Activated CD8-positive, alpha-beta T cell treated with anti-CD3 and anti-CD28 coated beads for 36 hours (primary cell): Measurements from ENCODE around the gene ACOT9. TPM values are rescaled to one million over a fixed set of nuclear protein-coding genes. Genes with fewer than 3 reads are reported as not detected.
"Not testable (repeated sequence)": the region's sequence is repeated elsewhere in the genome, so short reads cannot be mapped to it uniquely, and the experiment has no call there.

Experiments
- ATAC-seq: fragments of 200-7000 bp; cut with Tn5 transposase; one replicate; pipeline ENCODE4 v1.10.0; 2021; ENCODE audit warnings: mild to moderate bottlenecking, moderate library complexity
- CTCF ChIA-PET: fragments of 350-600 bp; sonication (Branson Sonifier 250); formaldehyde crosslinking; loops from one replicate; lab custom pipeline; 2021; ENCODE audit warnings: antibody characterized with exemption; lab: Charles Lee
- POLR2A ChIA-PET: fragments of 350-600 bp; sonication (Branson Sonifier 250); formaldehyde crosslinking; loops from one replicate; lab custom pipeline; 2021; ENCODE audit warnings: antibody characterized with exemption; lab: Charles Lee
- DNase-seq: peaks from one replicate; pipeline ENCODE4 v3.0.0-alpha.2; 2020
- H3K27ac Mint-ChIP-seq: one replicate; pipeline ENCODE4 v1.8.0; 2021; ENCODE audit warnings: mild to moderate bottlenecking, mixed read lengths
- H3K27me3 Mint-ChIP-seq: one replicate; pipeline ENCODE4 v1.8.0; 2021; ENCODE audit warnings: mixed read lengths
- H3K36me3 Mint-ChIP-seq: one replicate; pipeline ENCODE4 v1.8.0; 2021; ENCODE audit warnings: low read depth, mixed read lengths
- H3K4me1 Mint-ChIP-seq: one replicate; pipeline ENCODE4 v1.8.0; 2021; ENCODE audit warnings: low read depth, mixed read lengths
- H3K4me3 Mint-ChIP-seq: one replicate; pipeline ENCODE4 v1.8.0; 2021; ENCODE audit warnings: mild to moderate bottlenecking, moderate library complexity, mixed read lengths
- H3K9me3 Mint-ChIP-seq: one replicate; pipeline ENCODE4 v1.8.0; 2021; ENCODE audit warnings: mixed read lengths
- intact Hi-C: fragments of 100-400 bp; cut with micrococcal nuclease; formaldehyde crosslinking; loops from one replicate; pipeline ENCODE4 v1.10.0; 2022
- total RNA-seq, 2 experiments: library from RNA; stranded (reverse); gene quantifications; one replicate each; pipeline ENCODE4 v1.2.3, GENCODE V29; 2021
- TF ChIP-seq, protein P1 (sequence below): fragments of 200-600 bp; IDR thresholded peaks from one replicate; pipeline ENCODE4 v1.8.0; 2022; ENCODE audit warnings: antibody characterized with exemption, mild to moderate bottlenecking

The ACOT9 gene
- total RNA-seq, 2 experiments from 2014 or later = 28.1 to 28.3 TPM

DNA sequence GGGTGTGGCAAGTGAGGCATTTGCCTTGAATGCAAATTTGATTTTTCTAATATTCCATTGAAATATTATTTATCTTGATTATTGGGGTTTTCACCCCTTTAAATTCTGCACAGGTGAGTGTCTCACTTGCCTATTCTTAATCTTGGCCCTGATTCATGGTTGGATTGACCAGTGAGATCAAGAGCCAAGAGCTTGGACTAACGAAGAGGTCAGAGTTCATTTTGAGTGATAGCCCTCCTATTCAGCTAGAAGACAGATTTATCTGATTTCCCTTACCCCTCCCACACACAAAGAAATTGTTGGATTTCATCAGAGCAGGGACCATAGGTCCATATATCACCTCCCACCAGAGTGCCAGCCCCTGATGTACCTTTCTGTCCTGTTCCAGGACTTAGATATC, 11.6 kb upstream of the ACOT9 start:
- Mint-ChIP-seq H3K36me3 (no peaks in the 10 kb centered on the region), H3K4me1 (peaks cover 3% of the 10 kb centered on the region), H3K27me3 (no peaks in the 10 kb centered on the region), H3K4me3 (no peak overlapping the region), H3K9me3 (no peaks in the 10 kb centered on the region), H3K27ac (no peak overlapping the region)
- ATAC-seq = no peak
- POLR2A ChIA-PET = no interaction called here
- CTCF ChIA-PET = interaction anchor here (1.6 kb wide), 1 partner anchor 28 kb away, joined by 3 read pairs; no protein-coding TSS in a partner anchor
- TF ChIP-seq, protein P1, sequence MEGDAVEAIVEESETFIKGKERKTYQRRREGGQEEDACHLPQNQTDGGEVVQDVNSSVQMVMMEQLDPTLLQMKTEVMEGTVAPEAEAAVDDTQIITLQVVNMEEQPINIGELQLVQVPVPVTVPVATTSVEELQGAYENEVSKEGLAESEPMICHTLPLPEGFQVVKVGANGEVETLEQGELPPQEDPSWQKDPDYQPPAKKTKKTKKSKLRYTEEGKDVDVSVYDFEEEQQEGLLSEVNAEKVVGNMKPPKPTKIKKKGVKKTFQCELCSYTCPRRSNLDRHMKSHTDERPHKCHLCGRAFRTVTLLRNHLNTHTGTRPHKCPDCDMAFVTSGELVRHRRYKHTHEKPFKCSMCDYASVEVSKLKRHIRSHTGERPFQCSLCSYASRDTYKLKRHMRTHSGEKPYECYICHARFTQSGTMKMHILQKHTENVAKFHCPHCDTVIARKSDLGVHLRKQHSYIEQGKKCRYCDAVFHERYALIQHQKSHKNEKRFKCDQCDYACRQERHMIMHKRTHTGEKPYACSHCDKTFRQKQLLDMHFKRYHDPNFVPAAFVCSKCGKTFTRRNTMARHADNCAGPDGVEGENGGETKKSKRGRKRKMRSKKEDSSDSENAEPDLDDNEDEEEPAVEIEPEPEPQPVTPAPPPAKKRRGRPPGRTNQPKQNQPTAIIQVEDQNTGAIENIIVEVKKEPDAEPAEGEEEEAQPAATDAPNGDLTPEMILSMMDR = no peak
- intact Hi-C loops = no loop called here
- DNase-seq = no peak

DNA sequence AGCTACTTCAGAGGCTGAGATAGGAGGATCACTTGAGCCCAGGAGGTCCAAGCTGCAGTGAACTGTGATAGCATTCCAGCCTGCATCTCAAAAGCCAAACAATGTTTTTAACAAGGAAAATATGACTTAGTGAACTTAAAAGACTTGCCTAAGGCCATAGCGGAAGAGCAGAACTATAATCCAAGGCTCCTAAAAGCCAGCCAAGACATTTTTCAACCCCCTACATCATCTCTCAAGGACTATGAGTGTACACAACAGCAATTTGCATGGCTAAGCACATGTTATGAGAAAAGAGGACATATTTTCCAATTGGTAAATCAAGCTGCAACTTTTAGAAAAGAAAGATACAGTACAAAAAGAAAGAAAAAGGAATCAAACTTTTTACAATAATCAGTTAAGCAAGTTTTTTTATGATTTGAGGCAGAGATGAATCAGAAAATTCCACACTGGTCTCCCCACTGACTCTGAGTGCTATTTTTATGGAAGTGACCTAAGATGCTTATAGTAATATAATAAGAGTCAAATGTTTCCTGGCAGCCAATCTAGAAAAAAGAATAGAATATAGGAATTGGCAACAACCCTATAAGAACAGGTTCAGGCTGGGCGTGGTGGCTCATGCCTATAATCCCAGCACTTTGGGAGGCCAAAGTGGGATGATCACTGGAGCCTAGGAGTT, 9.8 kb upstream of the ACOT9 start:
- no peak for DNase-seq
- TF ChIP-seq, protein P1 = no peak
- Mint-ChIP-seq H3K9me3 (no peaks in the 10 kb centered on the region), H3K27me3 (no peaks in the 10 kb centered on the region), H3K27ac (no peak overlapping the region), H3K4me1 (peaks cover 3% of the 10 kb centered on the region), H3K4me3 (no peak overlapping the region), H3K36me3 (no peaks in the 10 kb centered on the region)
- no peak for ATAC-seq
- CTCF ChIA-PET = interaction anchor here (1.1 kb wide), 1 partner anchor 154 kb away, joined by 3 read pairs; no protein-coding TSS in a partner anchor
- POLR2A ChIA-PET = interaction anchor here (0.6 to 1.0 kb wide), 3 partner anchors 76 to 302 kb away, joined by 3 to 4 read pairs (median 3); partner anchors contain the start of gene EIF2S3
- intact Hi-C loops = no loop called here

DNA sequence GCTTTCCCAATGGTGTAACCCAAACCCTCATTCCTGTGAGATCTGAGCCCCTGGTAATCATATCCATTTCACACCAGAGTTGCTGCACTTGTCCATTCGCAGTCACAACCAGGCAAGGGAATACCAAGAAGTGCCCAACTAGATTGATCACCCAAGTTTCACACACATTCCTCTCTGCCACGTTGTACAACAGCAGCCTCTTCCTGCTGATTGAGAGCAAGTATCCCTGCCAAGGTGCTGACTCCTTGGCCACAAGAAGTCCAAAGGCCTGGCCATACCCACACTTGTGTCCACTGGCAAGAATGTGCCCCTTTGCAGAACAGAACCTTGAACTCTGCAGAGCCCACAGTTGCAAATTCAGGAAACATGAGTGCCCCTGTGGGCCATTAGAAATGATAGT, 6.5 kb upstream of the ACOT9 start:
- no peak for DNase-seq
- Mint-ChIP-seq H3K4me1 (peaks cover 8% of the 10 kb centered on the region), H3K27ac (no peak overlapping the region), H3K9me3 (no peaks in the 10 kb centered on the region), H3K27me3 (no peaks in the 10 kb centered on the region), H3K36me3 (no peaks in the 10 kb centered on the region), H3K4me3 (no peak overlapping the region)
- ATAC-seq = no peak
- ChIA-PET CTCF (no interaction called here), POLR2A (no interaction called here)
- intact Hi-C loops = no loop called here
- TF ChIP-seq, protein P1 = no peak

DNA sequence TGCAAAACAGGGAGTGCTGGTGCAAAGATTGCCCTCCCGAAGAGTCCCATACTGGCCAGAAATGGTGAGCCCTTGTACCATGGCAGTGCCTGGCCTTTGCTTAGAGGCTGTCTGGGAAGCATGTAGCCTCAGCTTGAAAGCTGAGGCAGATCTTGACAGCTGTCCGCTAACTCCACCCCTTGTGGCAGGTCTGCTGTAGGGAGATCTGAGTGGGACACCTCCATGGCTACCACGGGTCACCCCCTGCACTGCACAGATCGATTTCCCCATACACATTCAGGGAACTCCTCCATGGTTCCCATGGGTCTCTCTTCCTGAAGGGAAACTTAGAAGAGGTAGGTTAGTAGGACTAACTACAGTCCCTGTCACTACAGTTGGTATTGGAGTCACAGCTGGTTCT, 6.1 kb upstream of the ACOT9 start:
- Mint-ChIP-seq H3K36me3 (no peaks in the 10 kb centered on the region), H3K9me3 (no peaks in the 10 kb centered on the region), H3K27ac (no peak overlapping the region), H3K27me3 (no peaks in the 10 kb centered on the region), H3K4me3 (no peak overlapping the region), H3K4me1 (peaks cover 8% of the 10 kb centered on the region)
- POLR2A ChIA-PET = no interaction called here
- DNase-seq = no peak
- intact Hi-C loops = no loop called here
- CTCF ChIA-PET = no interaction called here
- ATAC-seq = no peak
- TF ChIP-seq, protein P1 = no peak

DNA sequence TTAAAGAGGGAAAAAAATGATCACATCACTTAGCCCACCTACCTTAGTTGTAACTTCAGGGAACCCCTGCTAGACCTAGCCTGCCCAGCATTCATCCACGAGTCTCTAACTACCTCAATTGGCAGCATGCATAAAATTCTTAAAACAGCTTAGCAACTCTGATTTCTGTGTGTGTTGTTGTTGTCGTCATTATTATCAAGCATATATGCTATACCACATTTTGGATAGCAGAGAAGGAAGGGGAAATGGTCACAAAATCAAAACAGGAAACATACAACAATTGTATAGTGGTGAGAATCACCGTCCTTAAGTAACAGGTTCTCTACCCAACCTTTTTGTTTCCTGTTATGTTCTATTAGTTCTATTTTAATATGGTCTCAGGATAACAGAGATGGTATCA, 2.7 kb upstream of the ACOT9 start:
- no peak overlapping the region for H3K4me3 Mint-ChIP-seq
- intact Hi-C loops = no loop called here
- H3K27ac Mint-ChIP-seq = peak overlapping the region; percentile 73
- H3K9me3 Mint-ChIP-seq = no peaks in the 10 kb centered on the region
- no peaks in the 10 kb centered on the region for H3K36me3 Mint-ChIP-seq
- ATAC-seq = no peak
- no peak for DNase-seq
- TF ChIP-seq, protein P1 = no peak
- ChIA-PET POLR2A (no interaction called here), CTCF (interaction anchor here (1.3 kb wide), 1 partner anchor 156 kb away, joined by 4 read pairs; no protein-coding TSS in a partner anchor)
- no peaks in the 10 kb centered on the region for H3K27me3 Mint-ChIP-seq
- peaks cover 14% of the 10 kb centered on the region for H3K4me1 Mint-ChIP-seq

DNA sequence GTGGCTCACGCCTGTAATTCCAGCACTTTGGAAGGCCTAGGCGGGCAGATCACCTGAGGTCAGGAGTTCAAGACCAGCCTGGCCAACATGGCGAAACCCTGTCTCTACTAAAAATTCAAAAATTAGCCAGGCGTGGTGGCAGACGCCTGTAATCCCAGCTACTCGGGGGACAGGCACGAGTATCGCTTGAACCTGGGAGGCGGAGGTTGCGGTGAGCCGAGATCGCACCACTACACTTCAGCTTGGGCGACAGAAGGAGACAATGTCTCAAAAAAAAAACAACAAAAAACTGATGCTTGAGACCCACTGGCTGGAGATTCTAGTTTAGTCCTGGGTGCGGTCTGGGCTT, 521 bp upstream of the ACOT9 start:
- ATAC-seq, intact Hi-C loops, DNase-seq, H3K36me3 Mint-ChIP-seq, H3K27me3 Mint-ChIP-seq, H3K9me3 Mint-ChIP-seq: not testable (repeated sequence)
- Mint-ChIP-seq H3K4me1 (peaks cover 18% of the 10 kb centered on the region), H3K27ac (peak overlapping the region; percentile 90), H3K4me3 (peak overlapping the region; percentile 86)
- ChIA-PET POLR2A (interaction anchor here (1.6 kb wide), 1 partner anchor 165 kb away, joined by 3 read pairs; the partner anchor contains the start of genes APOO and CXorf58), CTCF (interaction anchor here (1.4 to 3.0 kb wide), 2 partner anchors 39 to 158 kb away, joined by 7 to 11 read pairs; partner anchors contain the start of gene SAT1)
